Sigmoid colon (tissue), 3 donors: ENCODE measurements around the gene TNIK.

Experiments used
- POLR2A ChIP-seq, 2 donors: fragments of 450-650 bp; IDR thresholded peaks; one replicate each; pipeline ENCODE4 v1.6.1; 2016; ENCODE audit warnings: antibody characterized with exemption in 2 of 2, mild to moderate bottlenecking in 2 of 2, moderate library complexity in 2 of 2
- TF ChIP-seq, protein P1 (sequence below), 4 experiments: fragments of 450-650 bp in 3 of 4; fragments of 200-600 bp in 1 of 4; IDR thresholded peaks; one replicate each; pipeline ENCODE4 v1.5.1; 2016 to 2019; ENCODE audit warnings: antibody characterized with exemption in 4 of 4, mild to moderate bottlenecking in 3 of 4, moderate library complexity in 2 of 4

DNA sequence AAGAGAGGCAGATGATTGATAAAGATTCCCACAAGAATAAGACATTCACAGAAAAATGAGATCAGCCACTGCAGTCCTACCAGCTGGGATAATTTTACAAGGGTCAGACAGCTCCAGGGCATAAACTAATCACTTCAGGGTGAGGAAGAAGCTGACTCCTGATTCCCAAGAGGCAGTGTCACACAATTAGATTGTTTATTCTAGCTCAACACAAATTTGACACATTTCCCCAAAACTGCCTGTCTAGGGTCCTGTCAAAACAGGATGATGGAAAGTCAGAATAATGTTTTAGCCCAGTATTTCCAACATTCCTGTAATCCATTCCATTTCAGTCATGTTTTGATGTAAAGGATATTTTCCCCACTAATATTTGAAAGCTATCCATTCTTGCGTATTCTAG, 110.8 kb downstream of the TNIK start:
- TF ChIP-seq, protein P1, sequence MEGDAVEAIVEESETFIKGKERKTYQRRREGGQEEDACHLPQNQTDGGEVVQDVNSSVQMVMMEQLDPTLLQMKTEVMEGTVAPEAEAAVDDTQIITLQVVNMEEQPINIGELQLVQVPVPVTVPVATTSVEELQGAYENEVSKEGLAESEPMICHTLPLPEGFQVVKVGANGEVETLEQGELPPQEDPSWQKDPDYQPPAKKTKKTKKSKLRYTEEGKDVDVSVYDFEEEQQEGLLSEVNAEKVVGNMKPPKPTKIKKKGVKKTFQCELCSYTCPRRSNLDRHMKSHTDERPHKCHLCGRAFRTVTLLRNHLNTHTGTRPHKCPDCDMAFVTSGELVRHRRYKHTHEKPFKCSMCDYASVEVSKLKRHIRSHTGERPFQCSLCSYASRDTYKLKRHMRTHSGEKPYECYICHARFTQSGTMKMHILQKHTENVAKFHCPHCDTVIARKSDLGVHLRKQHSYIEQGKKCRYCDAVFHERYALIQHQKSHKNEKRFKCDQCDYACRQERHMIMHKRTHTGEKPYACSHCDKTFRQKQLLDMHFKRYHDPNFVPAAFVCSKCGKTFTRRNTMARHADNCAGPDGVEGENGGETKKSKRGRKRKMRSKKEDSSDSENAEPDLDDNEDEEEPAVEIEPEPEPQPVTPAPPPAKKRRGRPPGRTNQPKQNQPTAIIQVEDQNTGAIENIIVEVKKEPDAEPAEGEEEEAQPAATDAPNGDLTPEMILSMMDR (IDR thresholded peaks at IDR 0.05) = no peak
- no peak for TF ChIP-seq POLR2A (IDR thresholded peaks at IDR 0.05)
